HEK293T (cell line): ENCODE measurements around the gene RBM20.

Experiments
- FOXA1 ChIP-seq: fragments of 450-650 bp; IDR thresholded peaks from 2 replicates; pipeline ENCODE4 v1.6.1; 2016; ENCODE audit warnings: mild to moderate bottlenecking
- FOXK2 ChIP-seq: fragments of 450-650 bp; IDR thresholded peaks from 2 replicates; pipeline ENCODE4 v1.6.1; 2016; ENCODE audit warnings: mild to moderate bottlenecking
- L3MBTL2 ChIP-seq: fragments of 450-650 bp; conservative IDR thresholded peaks from 2 replicates; pipeline ENCODE4 v1.6.1; 2016; ENCODE audit warnings: mild to moderate bottlenecking
- NFRKB ChIP-seq: fragments of 450-650 bp; IDR thresholded peaks from 2 replicates; pipeline ENCODE4 v1.6.1; 2016; ENCODE audit warnings: mild to moderate bottlenecking, moderate library complexity
- SUZ12 ChIP-seq: fragments of 450-650 bp; IDR thresholded peaks from 2 replicates; pipeline ENCODE4 v1.6.1; 2016; ENCODE audit warnings: mild to moderate bottlenecking
- ZNF384 ChIP-seq: fragments of 450-650 bp; IDR thresholded peaks from 2 replicates; pipeline ENCODE4 v1.6.1; 2016

DNA sequence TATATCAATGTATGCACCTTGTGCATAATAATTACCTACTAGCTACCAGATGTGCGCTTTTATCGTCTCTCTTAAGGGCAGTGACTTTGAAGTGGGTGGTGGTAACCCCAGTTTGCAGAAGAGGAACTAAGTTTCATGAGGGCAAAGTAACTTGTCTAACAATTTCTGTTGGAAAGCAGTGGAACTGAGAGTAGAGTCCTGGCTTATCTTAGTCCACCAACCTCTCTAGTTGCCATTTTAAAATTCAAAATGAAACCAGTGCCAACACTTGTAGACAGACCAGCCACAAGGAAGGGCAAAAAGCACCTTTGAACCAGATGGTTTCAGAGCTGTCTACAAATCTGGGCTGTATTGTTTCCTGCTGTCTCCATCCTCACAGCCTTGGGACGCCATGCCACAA is 32.0 kb upstream of the RBM20 start:
- TF ChIP-seq NFRKB (no peak), SUZ12 (no peak), FOXA1 (no peak), FOXK2 (no peak), ZNF384 (no peak), L3MBTL2 (no peak)
